Endothelial cell of umbilical vein (primary cell): ENCODE results near the gene NADSYN1. TPM values are rescaled to one million over a fixed set of nuclear protein-coding genes. Genes with fewer than 3 reads are reported as not detected.

ENCODE experiments used
- BruUV-seq: library from RNA; stranded (reverse); fragments of 400-500 nt; replicated peaks from 2 replicates; lab custom pipeline; 2021; lab: Mats Ljungman, UMichigan
- CTCF ChIA-PET: fragments of 300-600, 350-600 bp; sonication (Branson Sonifier 250); formaldehyde crosslinking; loops from one replicate; lab custom pipeline; 2021; ENCODE audit warnings: antibody characterized with exemption, inconsistent platforms; lab: Charles Lee
- POLR2A ChIA-PET: fragments of 300-600, 350-600 bp; sonication (Branson Sonifier 250); formaldehyde crosslinking; loops from one replicate; lab custom pipeline; 2021; ENCODE audit warnings: antibody characterized with exemption, inconsistent platforms; lab: Charles Lee
- DNase-seq: peaks from one replicate; pipeline ENCODE4 v3.0.0-alpha.2; 2011; ENCODE audit warnings: low read depth, low spot score
- FAIRE-seq: peaks from 2 replicates; lab custom pipeline; 2011; peaks lifted over from hg19 to GRCh38; lab: Jason Lieb, UNC
- H2AFZ ChIP-seq: 2 replicates; pipeline ENCODE4 v1.6.0; 2012; ENCODE audit warnings: low read depth, low read length, control low read depth, inconsistent platforms
- H3K27ac ChIP-seq: 2 replicates; pipeline ENCODE4 v1.5.1; 2011; ENCODE audit warnings: low read depth, mild to moderate bottlenecking, control low read depth, low read length, moderate library complexity; ENCODE audit not compliant: insufficient read depth
- H3K27me3 ChIP-seq, 2 experiments: 2 replicates each; pipeline versions ENCODE4 v1.6.0 to v1.6.1; 2011; ENCODE audit warnings: low read length in 2 of 2, mixed read lengths in 1 of 2; ENCODE audit not compliant: control insufficient read depth in 2 of 2, insufficient read depth in 2 of 2
- H3K36me3 ChIP-seq, 2 experiments: 2 replicates in 1 of 2; 3 replicates in 1 of 2; pipeline ENCODE4 v1.5.1; 2011; ENCODE audit warnings: low read length in 2 of 2, mild to moderate bottlenecking in 1 of 2, moderate library complexity in 1 of 2; ENCODE audit not compliant: control insufficient read depth in 2 of 2, insufficient read depth in 2 of 2; ENCODE audit errors: extremely low read depth in 1 of 2
- H3K4me1 ChIP-seq: 3 replicates; pipeline ENCODE4 v1.5.1; 2011; ENCODE audit warnings: mild to moderate bottlenecking, low read length; ENCODE audit not compliant: control insufficient read depth, insufficient read depth; ENCODE audit errors: extremely low read depth
- H3K4me2 ChIP-seq: 2 replicates; pipeline ENCODE4 v1.6.1; 2011; ENCODE audit warnings: low read length, control low read depth, mixed read lengths; ENCODE audit not compliant: insufficient read depth
- H3K4me3 ChIP-seq, 3 experiments: fragments of 200-600 bp in 1 of 3; sonication (generic), shearing (Covaris generic) in 1 of 3; replicated peaks in 1 of 3; 2 replicates each; pipeline ENCODE4 v1.5.1; 2011 to 2016; ENCODE audit warnings: control low read depth in 3 of 3, low read length in 3 of 3, mild to moderate bottlenecking in 2 of 3, inconsistent platforms in 1 of 3, low read depth in 1 of 3, moderate library complexity in 1 of 3; ENCODE audit not compliant: insufficient read depth in 1 of 3
- H3K79me2 ChIP-seq: 2 replicates; pipeline ENCODE4 v1.6.0; 2012; ENCODE audit warnings: low read length, inconsistent platforms; ENCODE audit not compliant: control insufficient read depth, insufficient read depth
- H3K9ac ChIP-seq: replicated peaks from 2 replicates; pipeline ENCODE3; 2011; ENCODE audit warnings: low read length, control low read depth; ENCODE audit not compliant: insufficient read depth; ENCODE audit errors: extremely low read depth
- H3K9me1 ChIP-seq: replicated peaks from 3 replicates; pipeline ENCODE4 v1.6.0; 2011; ENCODE audit warnings: mild to moderate bottlenecking, low read length; ENCODE audit not compliant: control insufficient read depth, insufficient read depth; ENCODE audit errors: extremely low read depth
- H3K9me3 ChIP-seq: replicated peaks from 2 replicates; pipeline ENCODE4 v1.5.1; 2012; ENCODE audit warnings: low read length, inconsistent platforms; ENCODE audit not compliant: control insufficient read depth, insufficient read depth
- H4K20me1 ChIP-seq: replicated peaks from 2 replicates; pipeline ENCODE3; 2011; ENCODE audit warnings: mild to moderate bottlenecking, low read length; ENCODE audit not compliant: control insufficient read depth, insufficient read depth; ENCODE audit errors: extremely low read depth
- CTCF ChIP-seq, 2 donors: IDR thresholded peaks; 1 replicate in 1 of 2; 2 replicates in 1 of 2; pipeline ENCODE4 v1.5.1; 2011; ENCODE audit warnings: low read length in 2 of 2, mild to moderate bottlenecking in 2 of 2, moderate library complexity in 2 of 2, control low read depth in 1 of 2, inconsistent platforms in 1 of 2, low read depth in 1 of 2; ENCODE audit not compliant: insufficient read depth in 1 of 2; ENCODE audit errors: extremely low read depth in 1 of 2
- EZH2 ChIP-seq: IDR thresholded peaks from 2 replicates; pipeline ENCODE4 v1.6.1; 2012; ENCODE audit warnings: borderline replicate concordance, low read depth, mild to moderate bottlenecking, moderate library complexity, low read length, inconsistent platforms; ENCODE audit not compliant: severe bottlenecking
- FOS ChIP-seq: IDR thresholded peaks from 2 replicates; pipeline ENCODE4 v1.6.1; 2011; ENCODE audit warnings: mild to moderate bottlenecking, low read length, moderate library complexity, borderline replicate concordance; ENCODE audit not compliant: insufficient read depth
- GATA2 ChIP-seq: IDR thresholded peaks from 2 replicates; pipeline ENCODE4 v1.7.0; 2011; ENCODE audit warnings: low read depth, mild to moderate bottlenecking, moderate library complexity, mixed read lengths, low read length; ENCODE audit not compliant: insufficient read length, insufficient read depth
- JUN ChIP-seq: IDR thresholded peaks from 2 replicates; pipeline ENCODE4 v1.6.1; 2011; ENCODE audit warnings: borderline replicate concordance, low read depth; ENCODE audit not compliant: insufficient read length, insufficient read depth
- MAX ChIP-seq: IDR thresholded peaks from 2 replicates; pipeline ENCODE4 v1.6.1; 2011; ENCODE audit not compliant: insufficient read depth, insufficient read length
- MYC ChIP-seq: IDR thresholded peaks from one replicate; pipeline ENCODE4 v1.6.1; 2011; ENCODE audit warnings: mild to moderate bottlenecking, low read depth, low read length
- POLR2A ChIP-seq: IDR thresholded peaks from 2 replicates; pipeline ENCODE4 v1.6.1; 2012; ENCODE audit warnings: low read depth, mild to moderate bottlenecking, control low read depth, low read length
- POLR2AphosphoS5 ChIP-seq: IDR thresholded peaks from 2 replicates; pipeline ENCODE4 v1.6.1; 2012; ENCODE audit warnings: low read depth, mild to moderate bottlenecking, control low read depth, low read length, moderate library complexity; ENCODE audit not compliant: insufficient read depth
- dilution Hi-C: fragments of 300-500 bp; cut with MboI; formaldehyde crosslinking; loops from one replicate; pipeline ENCODE4 v1.15.0; 2019; ENCODE audit warnings: low sequenced_read_pairs; ENCODE audit not compliant: extremely low pct_ligation_motif_present
- intact Hi-C: fragments of 100-400 bp; cut with micrococcal nuclease; formaldehyde crosslinking; loops from one replicate; pipeline ENCODE4 v1.10.0; 2022
- polyA plus RNA-seq, 4 experiments: library from polyadenylated mRNA; depleted of rRNA in 3 of 4; stranded (reverse) in 3 of 4; unstranded in 1 of 4; fragments of >200 nt; gene quantifications; 2 replicates each; pipeline versions ENCODE4 v1.2.1 to v1.2.3, GENCODE V29; 2011 to 2012; ENCODE audit warnings: missing spikeins in 1 of 4
- total RNA-seq: library from RNA; stranded (reverse); gene quantifications from 2 replicates; pipeline ENCODE4 v1.2.3, GENCODE V29; 2021

The NADSYN1 gene
- total and polyA plus RNA-seq, 2 donors (not counting 3 experiments of a cell fraction or from before 2014, with no cell fraction given): 77.5 to 99.2 TPM

GRCh38 chr11:71459767-71460320 is 6.8 kb downstream of the NADSYN1 start:
- Histone ChIP-seq H3K36me3 (peaks cover 17 to 36% of the 10 kb centered on the region in 2 experiments), H3K4me2 (no peak overlapping the region), H3K9me1 (no peaks in the 10 kb centered on the region), H3K4me3 (no peak overlapping the region), H4K20me1 (no peaks in the 10 kb centered on the region), H2AFZ (no peak overlapping the region), H3K4me1 (no peaks in the 10 kb centered on the region), H3K79me2 (no peaks in the 10 kb centered on the region), H3K27me3 (no peaks in the 10 kb centered on the region), H3K9me3 (no peaks in the 10 kb centered on the region), H3K27ac (no peak overlapping the region), H3K9ac (no peak overlapping the region)
- FAIRE-seq (no peak), DNase-seq (no peak)
- dilution Hi-C loops: no loop called here
- ChIA-PET POLR2A (no interaction called here), CTCF (no interaction called here)
- no TSS peak for BruUV-seq
- intact Hi-C loops: loop anchor here (10.0 kb wide), 1 partner anchor 325 kb away; no protein-coding TSS in a partner anchor
- no peak for TF ChIP-seq FOS
- TF ChIP-seq GATA2: no peak
- no peak for TF ChIP-seq POLR2A
- no peak for TF ChIP-seq JUN
- TF ChIP-seq CTCF (IDR thresholded peaks at IDR 0.05; ENCODE audit: extremely low read depth in 1 of 2, insufficient read depth in 1 of 2, low read depth in 1 of 2, low read length in 2 of 2): no peak
- TF ChIP-seq MYC: no peak
- no peak for TF ChIP-seq POLR2AphosphoS5
- TF ChIP-seq MAX: no peak
- no peak for TF ChIP-seq EZH2
